PFSK-1 (cell line): ENCODE results near the gene CRIP2.

Experiments
- FOXP2 ChIP-seq: optimal IDR thresholded peaks from 2 replicates; pipeline ENCODE3; 2011; ENCODE audit warnings: borderline replicate concordance, control low read depth, inconsistent platforms; ENCODE audit not compliant: insufficient read depth; ENCODE audit errors: extremely low read length, extremely low read depth
- POLR2AphosphoS5 ChIP-seq: IDR thresholded peaks from 2 replicates; pipeline ENCODE4 v1.6.1; 2012; ENCODE audit warnings: low read depth, mild to moderate bottlenecking, control low read depth, low read length, moderate library complexity
- SIN3A ChIP-seq: IDR thresholded peaks from 2 replicates; pipeline ENCODE4 v1.6.1; 2012; ENCODE audit warnings: mild to moderate bottlenecking, low read length, moderate library complexity, borderline replicate concordance; ENCODE audit not compliant: insufficient read depth
- TAF1 ChIP-seq: IDR thresholded peaks from 2 replicates; pipeline ENCODE4 v1.6.1; 2012; ENCODE audit warnings: low read length, control low read depth, borderline replicate concordance; ENCODE audit not compliant: insufficient read depth
- TF ChIP-seq, protein P1 (sequence below), 2 experiments: IDR thresholded peaks; 2 replicates each; pipeline versions ENCODE4 v1.6.1 to v1.8.0; 2011 to 2012; ENCODE audit warnings: low read depth in 2 of 2, low read length in 2 of 2, control low read depth in 1 of 2, inconsistent platforms in 1 of 2, mild to moderate bottlenecking in 1 of 2, moderate library complexity in 1 of 2; ENCODE audit not compliant: insufficient read depth in 1 of 2

Gene CRIP2

DNA sequence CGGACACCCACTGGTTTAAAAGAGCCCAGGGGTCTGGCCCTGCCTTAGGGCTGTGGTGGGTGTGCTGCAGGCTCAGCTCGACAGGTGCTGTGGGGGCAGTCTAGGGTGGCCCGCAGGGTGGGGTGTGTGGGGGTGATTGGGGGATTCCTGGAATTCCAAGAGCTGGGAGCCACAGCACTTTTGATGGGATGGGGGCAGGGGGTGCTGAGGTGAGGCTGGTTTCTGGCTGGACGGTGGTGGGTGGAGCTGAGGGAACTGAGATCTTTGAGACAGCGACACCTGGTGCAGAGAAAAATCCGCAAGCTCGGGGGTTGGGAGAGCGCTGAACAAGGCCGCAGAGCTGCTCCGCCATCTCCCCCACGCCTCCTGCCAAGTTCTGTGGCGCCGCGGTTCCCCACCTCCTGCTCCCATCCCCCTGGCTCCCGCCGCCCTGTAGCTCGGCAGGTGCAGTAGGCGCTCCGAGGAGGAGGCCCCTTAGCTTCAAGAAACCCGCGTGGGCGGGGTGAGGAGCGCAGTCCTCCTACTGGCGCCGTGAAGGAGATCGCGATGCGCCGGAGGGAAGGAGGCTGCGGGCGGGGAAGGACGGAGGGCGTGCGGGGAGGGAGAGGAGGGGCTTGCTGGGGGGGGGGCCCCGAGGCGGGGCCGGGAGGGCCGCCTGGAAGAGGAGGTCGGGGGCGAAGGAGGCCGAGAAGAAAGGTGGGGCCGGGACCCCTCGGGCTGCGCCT, 15.1 kb downstream of the CRIP2 start:
- no peak for TF ChIP-seq TAF1
- TF ChIP-seq, protein P1, sequence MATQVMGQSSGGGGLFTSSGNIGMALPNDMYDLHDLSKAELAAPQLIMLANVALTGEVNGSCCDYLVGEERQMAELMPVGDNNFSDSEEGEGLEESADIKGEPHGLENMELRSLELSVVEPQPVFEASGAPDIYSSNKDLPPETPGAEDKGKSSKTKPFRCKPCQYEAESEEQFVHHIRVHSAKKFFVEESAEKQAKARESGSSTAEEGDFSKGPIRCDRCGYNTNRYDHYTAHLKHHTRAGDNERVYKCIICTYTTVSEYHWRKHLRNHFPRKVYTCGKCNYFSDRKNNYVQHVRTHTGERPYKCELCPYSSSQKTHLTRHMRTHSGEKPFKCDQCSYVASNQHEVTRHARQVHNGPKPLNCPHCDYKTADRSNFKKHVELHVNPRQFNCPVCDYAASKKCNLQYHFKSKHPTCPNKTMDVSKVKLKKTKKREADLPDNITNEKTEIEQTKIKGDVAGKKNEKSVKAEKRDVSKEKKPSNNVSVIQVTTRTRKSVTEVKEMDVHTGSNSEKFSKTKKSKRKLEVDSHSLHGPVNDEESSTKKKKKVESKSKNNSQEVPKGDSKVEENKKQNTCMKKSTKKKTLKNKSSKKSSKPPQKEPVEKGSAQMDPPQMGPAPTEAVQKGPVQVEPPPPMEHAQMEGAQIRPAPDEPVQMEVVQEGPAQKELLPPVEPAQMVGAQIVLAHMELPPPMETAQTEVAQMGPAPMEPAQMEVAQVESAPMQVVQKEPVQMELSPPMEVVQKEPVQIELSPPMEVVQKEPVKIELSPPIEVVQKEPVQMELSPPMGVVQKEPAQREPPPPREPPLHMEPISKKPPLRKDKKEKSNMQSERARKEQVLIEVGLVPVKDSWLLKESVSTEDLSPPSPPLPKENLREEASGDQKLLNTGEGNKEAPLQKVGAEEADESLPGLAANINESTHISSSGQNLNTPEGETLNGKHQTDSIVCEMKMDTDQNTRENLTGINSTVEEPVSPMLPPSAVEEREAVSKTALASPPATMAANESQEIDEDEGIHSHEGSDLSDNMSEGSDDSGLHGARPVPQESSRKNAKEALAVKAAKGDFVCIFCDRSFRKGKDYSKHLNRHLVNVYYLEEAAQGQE (IDR thresholded peaks at IDR 0.05; ENCODE audit: insufficient read depth in 1 of 2, low read depth in 2 of 2, low read length in 2 of 2), result no peak
- TF ChIP-seq FOXP2, result no peak
- no peak for TF ChIP-seq POLR2AphosphoS5
- TF ChIP-seq SIN3A, result no peak

DNA sequence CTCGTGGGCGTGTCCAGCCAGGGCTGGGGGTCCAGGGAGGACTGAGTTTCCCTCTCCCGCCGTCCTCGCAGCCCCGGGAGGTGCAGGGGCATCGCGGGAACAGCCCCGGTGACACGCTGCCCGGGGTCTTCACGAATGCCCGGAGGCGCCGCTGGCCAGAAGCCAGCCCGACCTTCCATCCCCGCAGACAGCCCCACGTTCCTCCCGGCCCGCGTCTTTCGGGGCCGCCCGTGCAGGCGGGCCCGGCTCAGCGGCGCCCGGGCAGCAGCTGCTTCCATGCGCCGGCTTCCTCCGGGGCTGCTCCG, 15.6 kb downstream of the CRIP2 start:
- TF ChIP-seq, protein P1 (IDR thresholded peaks at IDR 0.05; ENCODE audit: insufficient read depth in 1 of 2, low read depth in 2 of 2, low read length in 2 of 2), result no peak
- TF ChIP-seq SIN3A (no peak), FOXP2 (no peak), TAF1 (no peak), POLR2AphosphoS5 (no peak)

DNA sequence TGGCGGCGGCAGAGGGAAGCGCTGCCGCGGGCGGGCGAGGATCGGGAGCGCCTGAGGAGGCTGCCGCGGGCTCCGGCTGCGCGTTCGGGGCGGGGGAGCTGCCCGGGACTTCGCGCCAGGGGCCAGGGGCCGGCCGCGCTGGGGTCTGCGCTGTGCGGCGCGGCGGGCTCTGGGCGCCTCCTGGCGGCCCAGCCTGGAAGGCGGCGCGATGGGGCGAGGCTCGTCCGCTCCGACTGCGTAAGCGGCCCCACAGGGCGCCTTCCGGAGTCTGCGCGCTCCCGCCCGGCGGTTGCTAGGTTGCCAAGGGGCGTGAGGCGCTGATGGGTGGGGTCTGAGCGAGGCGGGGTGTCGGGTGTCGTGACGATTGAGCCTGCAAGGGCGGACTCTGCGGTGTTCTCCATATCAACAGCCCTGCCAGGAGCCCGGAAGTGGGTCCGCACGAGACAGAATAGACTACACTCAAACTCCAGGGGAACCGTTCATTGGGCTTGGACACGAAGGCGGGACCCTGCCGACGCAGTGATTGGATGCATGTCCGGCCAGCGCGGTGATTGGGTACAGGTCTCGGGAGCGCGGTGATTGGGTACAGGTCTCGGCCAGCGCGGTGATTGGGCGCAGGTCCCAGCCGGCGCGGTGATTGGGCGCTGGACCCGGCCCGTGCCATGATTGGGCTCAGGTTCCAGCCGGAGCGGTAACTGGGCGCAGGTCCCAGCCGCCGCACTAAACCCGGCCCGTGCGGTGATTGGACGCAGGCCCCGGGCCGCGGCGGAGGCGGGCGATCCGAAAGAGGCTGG, 16.1 kb downstream of the CRIP2 start, which contains the start of gene TEDC1:
TEDC1 (plus strand) TSS at position 675 of the 794 bp plus-strand sequence. CDS start 130 bp downstream, outside the sequence.
- TF ChIP-seq SIN3A (no peak), TAF1 (peak; percentile 29; the same call in 1 of the 2 replicates), FOXP2 (no peak), POLR2AphosphoS5 (peak; percentile 78)
- TF ChIP-seq, protein P1 (IDR thresholded peaks at IDR 0.05; ENCODE audit: insufficient read depth in 1 of 2, low read depth in 2 of 2, low read length in 2 of 2), result no peak

DNA sequence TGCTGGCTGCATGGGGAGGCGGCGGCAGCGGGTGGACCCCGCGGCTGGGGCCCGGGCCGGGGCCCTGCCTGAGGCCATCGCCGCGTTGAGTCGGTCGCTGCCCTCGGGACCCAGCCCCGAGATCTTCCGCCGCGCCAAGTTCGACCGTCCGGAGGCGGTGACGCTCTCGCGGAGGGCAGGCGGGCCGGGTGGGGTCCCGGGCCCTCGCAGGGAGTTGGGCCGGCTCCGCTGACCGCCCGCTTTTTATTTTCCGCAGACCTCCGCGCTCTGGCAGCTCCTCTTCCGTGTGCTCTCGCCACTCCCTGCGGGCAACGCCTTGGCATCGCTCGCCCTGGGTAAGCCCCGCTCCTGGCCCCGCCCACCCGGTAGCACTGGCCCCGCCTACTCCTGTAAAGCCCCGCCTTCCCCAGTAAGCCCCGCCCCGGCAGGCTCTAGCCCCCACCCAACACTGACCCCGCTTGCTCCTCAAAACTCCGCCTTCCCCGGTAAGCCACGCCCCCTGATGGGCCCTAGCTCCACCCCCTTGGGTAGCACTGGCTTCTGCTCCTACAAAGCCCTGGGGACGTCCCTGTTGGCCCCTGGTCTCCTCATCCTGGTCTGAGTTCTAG, 16.8 kb downstream of the CRIP2 start:
- TF ChIP-seq TAF1 (no peak), SIN3A (no peak), POLR2AphosphoS5 (0 out of 2 replicates have a peak, but pooled peaks have one; percentile 40), FOXP2 (no peak)
- TF ChIP-seq, protein P1 (IDR thresholded peaks at IDR 0.05; ENCODE audit: insufficient read depth in 1 of 2, low read depth in 2 of 2, low read length in 2 of 2), result no peak
